Right cardiac atrium (tissue), 5 donors: Measurements from ENCODE around the gene CSPG4. TPM values are rescaled to one million over a fixed set of nuclear protein-coding genes. Genes with fewer than 3 reads are reported as not detected.
"Not testable (repeated sequence)": the region's sequence is repeated elsewhere in the genome, so short reads cannot be mapped to it uniquely, and the experiment has no call there.

ENCODE experiments used
- ATAC-seq, 2 donors: fragments of 200-7000 bp; cut with Tn5 transposase; one replicate each; pipeline versions ENCODE4 v1.8.0 to v1.9.1; 2020; ENCODE audit warnings: moderate library complexity in 2 of 2, mild to moderate bottlenecking in 1 of 2
- DNase-seq, 3 donors: peaks; one replicate each; pipeline ENCODE4 v3.0.0-alpha.2; 2020
- H3K27ac ChIP-seq: one replicate; pipeline ENCODE4 v1.5.1; 2013; ENCODE audit warnings: mild to moderate bottlenecking, low read length, control low read depth, moderate library complexity
- H3K27me3 ChIP-seq: one replicate; pipeline ENCODE4 v1.6.1; 2013; ENCODE audit not compliant: control insufficient read depth, insufficient read depth
- H3K4me1 ChIP-seq: one replicate; pipeline ENCODE4 v1.6.1; 2013; ENCODE audit warnings: low read length; ENCODE audit not compliant: control insufficient read depth, insufficient read depth
- H3K4me3 ChIP-seq: one replicate; pipeline ENCODE4 v1.5.1; 2013; ENCODE audit warnings: low read length, control low read depth
- H3K9me3 ChIP-seq: one replicate; pipeline ENCODE4 v1.6.1; 2013; ENCODE audit warnings: low read length; ENCODE audit not compliant: control insufficient read depth
- WGBS: extraction: QIAGEN DNeasy Blood & Tissue Kit; methylation state at CpG from one replicate; pipeline ENCODE4 v1.1.7; 2013; 5-methylcytosine and 5-hydroxymethylcytosine counted together
- intact Hi-C, 4 donors: fragments of 100-400 bp; cut with DNase I; formaldehyde crosslinking; loops; one replicate each; pipeline versions ENCODE4 v1.11.0 to v1.14.0; 2022 to 2023
- polyA plus RNA-seq: library from polyadenylated mRNA; stranded (reverse); fragments of 200-250 nt; gene quantifications from one replicate; pipeline ENCODE4 v1.2.3, GENCODE V29; 2013
- total RNA-seq, 4 donors: library from RNA; stranded (reverse); fragmentation: NEBNext Ultra II Directional; extraction: Animal tissue kit (Norgen Biotek cat#: 25700); gene quantifications; one replicate each; pipeline ENCODE4 v1.2.1, GENCODE V29; 2021
- donor health status: healthy with polysubstance abuse.
- donor health status: DM: no; HTN: yes; CAD: no.
- donor health status: DM: no; HTN: no; CAD: no.
- donor health status: DM: no; HTN: yes; CAD: no; lungs with severe emphysema.
- donor health status: DM: yes; HTN: yes; CAD: no.

Gene CSPG4
- total and polyA plus RNA-seq, 5 donors = 10.1 to 48.9 (median 14.7) TPM

DNA sequence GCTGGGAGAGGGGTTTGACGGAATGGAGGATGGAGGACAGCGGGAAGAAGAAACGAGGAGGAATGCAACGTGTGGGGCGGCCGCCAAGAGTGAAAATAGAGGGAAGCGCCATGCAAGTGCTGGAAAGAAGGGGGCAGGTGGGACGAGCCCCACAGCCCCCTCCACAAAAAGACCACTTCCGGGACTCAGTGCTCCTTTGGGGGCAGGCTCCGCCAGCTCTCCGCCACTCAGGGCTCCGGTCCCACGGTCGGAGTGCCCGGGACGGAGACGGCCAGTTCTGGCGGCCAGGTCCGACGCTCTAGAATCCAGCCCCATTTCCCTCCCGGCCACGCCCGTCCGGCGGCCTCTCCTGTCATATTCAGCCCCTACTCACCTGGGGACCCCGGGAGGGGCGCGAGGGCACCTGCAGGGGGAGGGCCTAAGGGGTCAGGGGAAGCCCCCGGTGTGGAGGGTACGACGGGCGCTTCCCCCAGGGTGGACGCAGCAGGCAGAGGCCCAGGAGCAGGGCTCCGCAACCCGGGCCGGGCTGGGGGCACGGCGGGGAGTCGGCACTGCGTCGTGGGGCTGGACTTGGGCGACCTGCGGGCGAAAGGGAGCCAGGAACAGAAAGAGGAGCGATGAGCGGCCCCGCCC lies 25.5 kb upstream of the CSPG4 start:
- no peak overlapping the region for H3K27ac ChIP-seq
- H3K4me1 ChIP-seq = no peaks in the 10 kb centered on the region
- intact Hi-C loops = loop anchor here in 1 of 4 donors (10.0 kb wide), 2 partner anchors 53 to 103 kb away; no protein-coding TSS in a partner anchor
- peak in 1 of 2 donors; percentile 41 for ATAC-seq
- H3K4me3 ChIP-seq = peak overlapping the region; percentile 62
- H3K27me3 ChIP-seq = no peaks in the 10 kb centered on the region
- DNase-seq = no peak
- no peaks in the 10 kb centered on the region for H3K9me3 ChIP-seq
- 4% methylated on average over 47 of the region's 47 CpGs for WGBS

DNA sequence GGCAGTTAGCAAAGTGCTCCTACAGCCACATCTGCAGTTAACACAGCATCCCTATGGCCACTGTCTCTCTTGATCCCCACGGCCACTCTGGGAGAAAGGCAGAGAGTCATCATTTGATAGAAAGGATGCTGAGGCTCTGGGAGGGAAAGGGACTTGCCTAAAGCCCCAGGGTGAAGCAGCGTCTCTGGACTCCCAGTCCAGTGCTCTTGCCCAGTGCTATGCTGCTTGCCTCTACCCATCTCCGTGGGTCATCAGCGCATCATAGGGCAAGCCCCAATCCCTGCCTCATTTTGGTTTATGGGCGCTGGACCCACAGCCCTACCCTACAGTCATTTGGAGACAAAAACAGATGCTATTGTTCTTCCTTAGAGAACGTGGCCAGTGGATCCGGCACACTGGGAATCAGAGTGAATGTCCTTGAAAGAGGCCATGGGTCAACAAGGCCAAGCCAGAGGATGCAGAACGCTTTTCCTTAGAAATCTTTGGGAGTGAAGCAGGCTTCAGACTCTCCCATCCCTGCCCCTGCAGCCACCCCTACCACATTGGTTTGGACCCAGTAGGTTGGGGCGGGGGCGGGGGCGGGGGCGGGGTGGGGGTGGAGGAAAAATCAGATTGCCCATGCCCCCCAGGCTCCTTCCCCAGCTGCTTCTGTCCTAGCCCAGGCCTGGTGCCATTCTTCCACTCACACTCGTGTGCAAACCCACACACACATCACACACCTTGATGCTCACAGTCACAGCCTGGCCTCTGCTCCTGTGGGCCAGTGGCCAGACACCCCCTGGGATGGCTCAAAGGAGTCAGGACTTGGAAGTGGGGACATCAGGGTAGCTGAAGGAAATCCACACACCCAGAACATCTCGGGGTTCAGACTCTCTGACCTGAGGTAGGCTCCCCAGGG lies 24.7 kb upstream of the CSPG4 start:
- WGBS = 70% methylated on average over 14 of the region's 14 CpGs
- ATAC-seq = not testable (repeated sequence)
- intact Hi-C loops = loop anchor here in 1 of 4 donors (10.0 kb wide), 2 partner anchors 53 to 103 kb away; no protein-coding TSS in a partner anchor

DNA sequence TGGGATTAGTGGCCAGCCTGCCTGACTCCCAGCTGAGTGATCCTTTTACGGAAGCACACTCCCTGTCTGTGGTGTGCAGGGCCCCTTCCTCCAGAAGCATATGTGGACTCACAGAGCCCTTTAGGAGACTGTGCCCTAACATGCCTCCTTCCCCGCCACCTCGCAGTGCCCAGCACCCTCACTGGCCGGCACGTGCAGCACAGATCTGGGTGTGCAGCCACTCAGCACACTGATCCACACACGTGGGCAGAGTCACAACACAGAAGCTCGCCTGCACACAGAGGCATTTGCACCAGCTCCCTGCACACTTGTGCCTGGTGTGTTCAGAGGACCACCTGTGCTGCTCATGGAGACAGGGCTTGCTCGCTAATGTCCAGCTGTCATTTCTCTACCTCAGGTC lies 23.6 kb upstream of the CSPG4 start:
- ATAC-seq = no peak
- Histone ChIP-seq H3K27ac (no peak overlapping the region), H3K9me3 (no peaks in the 10 kb centered on the region), H3K4me1 (peaks cover 3% of the 10 kb centered on the region), H3K27me3 (no peaks in the 10 kb centered on the region), H3K4me3 (no peak overlapping the region)
- WGBS = 89% methylated on average over 8 of the region's 8 CpGs
- DNase-seq = peak in 1 of 3 donors; percentile 45
- intact Hi-C loops = loop anchor here in 1 of 4 donors (10.0 kb wide), 2 partner anchors 51 to 101 kb away; no protein-coding TSS in a partner anchor

More for the DNA sequence above, 24.7 kb upstream of the CSPG4 start:
- not testable (repeated sequence) for H3K27ac ChIP-seq, H3K4me3 ChIP-seq, H3K9me3 ChIP-seq, H3K27me3 ChIP-seq, H3K4me1 ChIP-seq
- peak in 1 of 3 donors; percentile 28 for DNase-seq

DNA sequence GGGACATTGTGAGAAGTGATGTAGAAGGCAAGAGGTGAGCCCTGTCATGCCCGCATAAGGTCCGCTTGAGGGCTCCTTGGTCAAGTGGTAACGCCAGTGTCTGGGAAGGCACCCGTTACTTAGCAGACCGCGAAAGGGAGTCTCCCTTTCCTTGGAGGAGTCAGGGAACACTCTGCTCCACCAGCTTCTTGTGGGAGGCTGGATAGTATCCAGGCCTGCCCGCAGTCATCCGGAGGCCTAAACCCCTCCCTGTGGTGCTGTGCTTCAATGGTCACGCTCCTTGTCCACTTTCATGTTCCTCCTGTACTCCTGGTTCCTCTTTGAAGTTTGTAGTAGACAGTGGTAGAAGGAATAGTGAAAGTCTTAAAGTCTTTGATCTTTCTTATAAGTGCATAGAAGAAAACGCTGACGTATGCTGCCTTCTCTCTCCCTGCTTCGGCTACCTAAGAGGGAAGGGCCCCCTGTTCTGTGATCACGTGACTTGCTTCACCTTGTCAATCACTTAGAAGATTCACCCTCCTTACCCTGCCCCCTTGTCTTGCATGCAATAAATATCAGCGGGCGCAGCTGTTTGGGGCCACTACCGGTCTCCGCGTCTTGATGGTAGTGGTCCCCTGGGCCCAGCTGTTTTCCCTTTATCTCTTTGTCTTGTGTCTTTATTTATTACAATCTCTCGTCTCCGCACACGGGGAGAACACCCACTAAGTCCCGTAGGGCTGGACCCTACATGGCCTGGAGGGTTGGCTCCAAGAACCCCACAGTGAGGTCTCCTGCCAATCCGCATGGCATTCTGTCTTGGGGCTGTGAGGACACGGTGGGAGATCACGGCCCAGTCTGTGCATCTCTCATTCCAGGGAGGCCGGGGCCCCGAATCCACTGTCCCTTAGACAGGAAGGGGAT lies 22.5 kb upstream of the CSPG4 start:
- not testable (repeated sequence) for ATAC-seq, H3K9me3 ChIP-seq, H3K4me3 ChIP-seq, H3K4me1 ChIP-seq, H3K27me3 ChIP-seq, H3K27ac ChIP-seq
- DNase-seq = peak in 1 of 3 donors; percentile 49
- 81% methylated on average over 27 of the region's 27 CpGs for WGBS
- intact Hi-C loops = loop anchor here in 1 of 4 donors (10.0 kb wide), 2 partner anchors 50 to 100 kb away; no protein-coding TSS in a partner anchor

DNA sequence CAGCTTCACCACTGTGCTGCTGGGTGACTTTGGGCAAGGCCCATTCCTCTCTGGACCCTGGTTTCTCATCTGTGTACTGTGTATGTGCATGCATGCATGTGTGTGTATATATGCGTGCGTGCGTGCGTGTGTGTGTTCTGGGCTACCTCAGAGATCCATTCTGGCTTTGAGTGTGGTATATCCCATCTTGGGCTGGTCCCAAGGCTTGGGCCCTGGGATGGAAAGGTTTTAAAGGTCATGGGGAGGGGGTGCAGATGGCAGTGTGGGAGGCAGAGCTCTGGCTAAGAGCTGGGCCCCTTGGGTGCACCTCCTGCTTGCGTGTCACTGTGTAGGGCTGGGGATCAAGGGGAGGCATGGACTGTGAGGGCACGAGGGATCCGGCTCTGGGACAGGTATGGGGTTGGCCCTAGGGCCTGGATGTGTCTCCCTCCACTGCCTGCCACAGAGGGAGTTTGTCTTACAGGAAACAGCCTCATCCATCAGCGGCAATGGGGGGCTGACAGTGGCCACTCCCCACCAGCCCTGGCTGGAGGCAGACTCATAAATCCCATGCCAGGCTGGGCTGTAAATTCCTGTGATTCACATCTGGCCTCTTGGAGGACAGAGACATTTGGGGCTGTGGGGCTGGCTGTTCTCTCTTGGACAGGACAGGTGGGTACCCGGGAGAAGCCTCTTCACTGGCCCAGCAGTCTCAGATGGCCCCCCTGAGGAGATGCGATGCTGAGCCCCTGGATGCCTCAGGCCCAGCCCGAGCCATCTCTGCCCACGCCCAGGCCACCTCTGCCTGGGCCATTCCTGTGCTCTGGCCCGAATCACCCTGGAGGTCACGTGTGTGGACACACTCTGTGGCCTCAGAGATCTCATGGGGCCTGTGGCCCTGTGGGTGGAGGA lies 21.4 kb upstream of the CSPG4 start:
- Histone ChIP-seq H3K9me3 (no peaks in the 10 kb centered on the region), H3K27me3 (no peaks in the 10 kb centered on the region), H3K4me3 (no peak overlapping the region), H3K4me1 (peaks cover 3% of the 10 kb centered on the region), H3K27ac (no peak overlapping the region)
- peak in 1 of 3 donors; percentile 43 for DNase-seq
- intact Hi-C loops = loop anchor here in 1 of 4 donors (10.0 kb wide), 2 partner anchors 49 to 99 kb away; no protein-coding TSS in a partner anchor
- 92% methylated on average over 14 of the region's 14 CpGs for WGBS
- ATAC-seq = no peak

DNA sequence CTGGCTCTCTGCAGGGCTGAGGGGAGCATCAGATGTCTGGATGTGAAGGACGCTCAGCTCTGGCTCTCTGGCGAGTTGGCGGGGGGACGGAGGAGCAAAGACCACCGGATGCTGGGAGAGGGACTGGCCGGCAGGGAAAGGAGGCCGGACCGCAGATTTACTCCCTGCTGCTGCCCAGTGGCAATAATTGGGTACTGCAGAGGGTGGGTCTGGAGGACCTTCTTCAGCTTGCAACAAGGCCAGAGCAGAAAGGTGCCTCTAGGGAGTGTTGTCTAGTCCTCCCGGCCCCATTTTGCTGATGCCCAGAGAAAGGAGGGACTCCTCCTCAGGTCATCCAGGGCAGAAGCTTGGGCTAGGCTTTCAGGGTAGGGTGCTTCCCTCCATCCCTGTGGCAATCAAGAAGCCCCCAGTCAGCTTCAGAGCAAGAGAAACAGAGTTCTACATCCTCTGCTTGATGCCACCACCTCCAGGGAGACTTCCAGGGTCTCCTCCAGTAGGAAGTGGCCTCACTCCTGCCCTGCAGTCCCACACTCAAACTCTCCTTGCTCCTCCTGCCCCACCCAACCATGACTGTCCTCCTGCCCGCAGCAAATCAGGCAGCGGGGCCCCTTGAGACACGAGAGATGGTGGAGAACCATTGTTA lies 20.3 kb upstream of the CSPG4 start:
- Histone ChIP-seq H3K4me3 (no peak overlapping the region), H3K27ac (no peak overlapping the region)
- DNase-seq = peak; percentile 63 to 87 (median 86)

DNA sequence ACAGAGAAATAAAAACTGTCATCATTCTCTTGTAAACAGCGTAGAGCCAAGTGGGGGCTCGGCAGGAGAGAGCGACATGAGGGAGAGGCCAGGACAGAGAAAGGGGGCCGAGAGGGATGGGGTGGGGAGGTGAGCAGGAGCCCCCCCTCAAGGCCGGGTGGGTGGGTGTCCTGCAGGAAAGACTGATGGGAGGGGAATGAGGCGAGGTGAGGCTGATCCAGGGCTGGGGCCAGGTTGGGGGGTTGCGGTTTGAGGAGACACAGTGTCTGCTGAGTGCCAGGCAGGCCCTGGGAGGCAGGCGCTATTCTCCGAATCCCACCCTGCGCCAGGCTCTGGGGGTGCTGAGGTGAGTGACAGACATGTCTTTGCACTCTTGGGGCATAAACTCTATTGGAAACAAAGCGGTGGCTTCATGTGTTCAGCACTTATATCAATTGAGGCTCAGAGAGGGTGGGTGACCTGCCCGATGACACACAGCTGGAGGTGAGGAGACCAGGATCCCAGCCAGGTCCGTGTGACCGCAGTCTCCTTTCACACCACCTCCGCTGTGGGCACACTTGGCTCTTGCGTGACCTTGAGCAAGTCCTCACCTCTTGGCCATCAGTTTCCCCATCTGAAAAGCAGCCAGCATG lies 19.6 kb upstream of the CSPG4 start:
- intact Hi-C loops = loop anchor here in 1 of 4 donors (10.0 kb wide), 2 partner anchors 47 to 97 kb away; no protein-coding TSS in a partner anchor
- H3K27ac ChIP-seq = no peak overlapping the region
- WGBS = 41% methylated on average over 16 of the region's 16 CpGs
- H3K27me3 ChIP-seq = no peaks in the 10 kb centered on the region
- H3K4me1 ChIP-seq = peaks cover 3% of the 10 kb centered on the region
- ATAC-seq = peak; percentile 2 to 3
- DNase-seq = peak in 1 of 3 donors; percentile 57
- no peak overlapping the region for H3K4me3 ChIP-seq
- no peaks in the 10 kb centered on the region for H3K9me3 ChIP-seq

More for the DNA sequence above, 20.3 kb upstream of the CSPG4 start:
- intact Hi-C loops = loop anchor here in 1 of 4 donors (10.0 kb wide), 2 partner anchors 48 to 98 kb away; no protein-coding TSS in a partner anchor
- Histone ChIP-seq H3K9me3 (no peaks in the 10 kb centered on the region), H3K27me3 (no peaks in the 10 kb centered on the region), H3K4me1 (peaks cover 3% of the 10 kb centered on the region)
- WGBS = 24% methylated on average over 12 of the region's 12 CpGs
- ATAC-seq = peak; percentile 61 to 70

DNA sequence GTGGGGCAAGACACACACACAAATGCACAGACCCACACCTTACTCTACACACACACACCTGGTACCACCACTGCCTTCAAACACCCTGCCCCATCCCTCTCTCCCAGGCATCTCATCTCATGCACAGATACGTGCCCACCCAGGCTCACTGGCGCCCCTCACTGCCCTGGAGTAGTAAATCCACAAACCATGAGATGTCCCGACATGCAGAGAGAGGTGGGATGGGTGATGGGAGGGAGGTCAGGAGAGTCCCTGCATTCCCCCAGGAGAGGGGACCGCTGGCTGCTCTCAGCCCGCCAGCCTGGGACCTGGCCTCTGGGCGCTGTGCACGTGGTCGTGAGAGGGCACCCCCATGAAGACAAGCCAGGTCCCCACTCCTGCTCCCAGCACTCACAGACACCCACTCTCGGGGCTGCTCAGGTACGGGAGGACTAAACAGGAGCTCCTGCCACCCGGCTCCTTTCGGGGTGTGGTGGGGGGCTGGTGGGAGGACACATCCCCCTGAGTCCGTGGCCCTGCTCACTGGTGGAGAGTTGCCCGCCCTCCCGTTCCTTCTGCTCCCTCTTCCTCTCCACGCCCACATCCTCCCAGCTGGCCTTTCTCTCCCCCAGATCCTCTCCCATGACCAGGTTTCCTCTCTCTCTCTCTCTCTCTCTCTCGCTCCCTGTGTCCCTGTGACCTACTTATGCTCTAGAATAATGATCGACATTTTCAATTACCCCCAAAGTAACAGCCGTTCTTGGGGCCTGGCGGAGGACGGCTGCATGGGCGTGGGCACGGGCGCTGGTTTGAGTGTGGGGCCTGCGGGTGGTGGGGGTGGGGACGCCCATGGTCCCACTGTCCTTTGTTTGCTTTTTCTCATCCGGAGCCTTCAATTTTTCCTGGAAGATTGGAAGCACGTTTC lies 18.9 kb upstream of the CSPG4 start:
- DNase-seq (peak; percentile 58 to 79 (median 78)), ATAC-seq (peak; percentile 42 to 52)
- Histone ChIP-seq H3K27ac (no peak overlapping the region), H3K4me3 (no peak overlapping the region), H3K4me1 (peaks cover 3% of the 10 kb centered on the region), H3K27me3 (no peaks in the 10 kb centered on the region), H3K9me3 (no peaks in the 10 kb centered on the region)
- intact Hi-C loops = loop anchor here in 1 of 4 donors (10.0 kb wide), 2 partner anchors 47 to 97 kb away; no protein-coding TSS in a partner anchor
- 30% methylated on average over 28 of the region's 28 CpGs for WGBS
